GM19452 (cell line): Measurements from ENCODE around the gene MAP2.

ENCODE experiments used
- ATAC-seq: cut with Tn5 transposase; IDR thresholded peaks from one replicate; pipeline ENCODE4 v1.9.1; 2021; ENCODE audit not compliant: unreplicated experiment

The MAP2 gene

DNA sequence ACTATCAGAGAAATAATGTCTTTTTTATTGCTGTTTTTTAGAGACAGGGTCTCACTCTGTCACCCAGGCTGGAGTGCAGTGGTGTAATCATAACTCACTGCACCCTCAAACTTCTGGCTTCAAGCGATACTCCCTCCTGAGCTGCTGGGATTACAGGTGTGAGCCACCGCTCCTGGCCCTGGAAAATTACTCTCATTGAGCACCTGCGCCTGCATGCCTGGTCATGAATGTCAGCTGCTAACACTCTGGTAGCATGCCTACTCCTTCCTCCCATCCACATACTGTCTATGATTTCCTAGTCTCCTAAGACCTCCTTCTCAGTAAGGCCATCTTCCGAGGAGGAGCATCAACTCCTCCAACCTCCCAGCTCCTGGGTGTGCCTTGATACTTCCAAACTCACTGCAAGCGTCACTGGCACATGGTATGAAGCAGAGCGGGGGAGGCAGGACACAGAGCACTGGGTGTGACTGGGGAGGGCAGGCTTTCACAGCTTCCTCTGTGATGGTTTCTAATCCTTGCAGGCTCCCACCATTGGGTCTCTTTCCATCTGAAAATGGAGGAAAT is 1.6 kb upstream of the MAP2 start:
- ATAC-seq, result no peak

GRCh38 chr2:209424199-209424701 is 403 bp downstream of the MAP2 start:
- ATAC-seq, result peak; percentile 11

- no peak for ATAC-seq
These were observed 1.1 kb downstream of the MAP2 start for GRCh38 chr2:209424781-209425470.

- peak; percentile 41 for ATAC-seq
These were observed 1.7 kb downstream of the MAP2 start for GRCh38 chr2:209425471-209426071.

- no peak for ATAC-seq
These were observed 2.6 kb downstream of the MAP2 start for GRCh38 chr2:209426432-209426831.

- ATAC-seq, result no peak
These were observed 7.9 kb downstream of the MAP2 start for GRCh38 chr2:209431701-209432100.

- no peak for ATAC-seq
These were observed 17.7 kb downstream of the MAP2 start for GRCh38 chr2:209441541-209441940.

DNA sequence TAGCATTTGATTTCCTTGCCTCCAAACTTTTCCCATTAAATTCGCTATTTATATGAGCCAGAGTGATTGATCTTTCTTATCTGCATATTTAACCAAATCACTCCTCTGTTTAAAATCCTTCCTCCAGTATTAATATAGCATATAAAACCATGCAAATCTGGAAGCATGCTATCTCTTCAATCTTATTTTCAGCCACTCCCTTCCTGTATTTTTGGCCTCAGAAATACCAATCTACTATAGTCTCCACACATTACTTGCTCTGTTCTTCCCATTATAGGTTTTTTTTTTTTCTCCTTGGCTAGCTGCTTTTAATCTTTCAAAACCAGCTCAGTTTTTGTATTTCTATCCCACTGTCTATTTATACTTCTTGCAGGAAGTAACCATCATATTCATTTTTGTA is 19.1 kb downstream of the MAP2 start:
- no peak for ATAC-seq

GRCh38 chr2:209445485-209445884 is 21.6 kb downstream of the MAP2 start:
- no peak for ATAC-seq

- ATAC-seq, result no peak
These were observed 27.5 kb downstream of the MAP2 start for GRCh38 chr2:209451209-209451834.

DNA sequence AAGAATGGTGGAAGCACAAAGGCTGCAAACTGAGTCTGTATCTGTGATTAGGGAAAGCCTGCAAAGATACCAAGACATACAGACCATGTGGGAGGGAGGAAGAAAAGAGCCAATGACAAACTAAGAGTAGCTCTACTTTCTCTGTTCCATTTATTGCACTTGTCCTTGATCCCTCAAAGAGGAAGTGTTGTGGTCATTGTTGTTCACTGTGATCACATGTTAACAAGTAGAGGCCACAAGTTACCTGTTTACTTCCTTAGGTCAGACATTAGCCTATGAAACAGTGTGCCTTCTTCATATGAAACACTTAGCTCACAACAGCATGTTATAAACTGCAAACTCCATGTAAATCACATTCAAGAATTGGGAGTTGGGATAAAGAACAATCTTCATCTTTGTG is 32.6 kb downstream of the MAP2 start:
- ATAC-seq, result peak; percentile 47

DNA sequence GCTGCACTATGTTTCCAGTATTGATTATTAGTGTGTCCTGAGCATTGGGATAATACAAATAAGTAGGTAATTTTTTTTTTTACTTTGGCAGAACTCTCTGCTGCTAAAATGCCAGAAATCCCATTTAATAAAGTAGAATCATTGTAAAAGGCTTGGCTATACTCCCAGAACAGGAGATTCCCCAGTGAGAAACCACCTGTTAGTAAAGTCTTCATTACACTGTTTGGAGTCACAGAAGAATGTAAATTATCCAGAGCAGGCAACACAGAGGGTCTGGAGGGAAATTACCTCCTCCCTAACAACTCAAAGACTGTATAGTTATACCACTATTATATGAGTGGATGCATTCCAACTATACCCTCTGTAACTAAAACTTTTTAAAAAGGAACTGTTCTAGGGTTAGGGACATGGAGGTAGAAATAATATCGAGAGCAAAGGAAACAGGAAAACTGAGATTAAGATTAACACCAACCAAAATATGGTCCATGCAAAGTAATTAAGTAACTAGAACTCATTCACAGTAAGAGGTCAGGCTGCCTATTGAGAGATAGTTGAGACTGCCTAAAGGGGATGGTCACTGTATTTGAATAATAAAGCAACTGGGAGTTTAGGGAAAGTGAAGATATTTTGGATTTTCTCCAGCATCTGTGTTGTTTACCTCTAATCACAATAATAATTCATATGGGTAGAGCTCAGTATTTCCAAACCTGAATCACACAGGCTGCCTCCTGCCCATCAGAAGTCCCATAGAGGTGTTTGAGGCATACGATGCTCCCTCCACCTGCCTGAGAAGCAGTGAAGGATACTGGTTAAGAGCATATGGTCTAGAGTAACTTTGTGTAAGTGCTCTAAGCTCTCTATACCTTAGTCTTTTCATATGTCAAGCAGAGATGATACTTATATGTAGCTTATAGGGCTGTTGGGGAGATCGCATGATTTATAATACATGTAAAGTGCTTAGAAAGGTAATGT is 34.4 kb downstream of the MAP2 start:
- ATAC-seq, result no peak

- no peak for ATAC-seq
These were observed 35.5 kb downstream of the MAP2 start for GRCh38 chr2:209459359-209459758.

GRCh38 chr2:209460151-209460761 is 36.4 kb downstream of the MAP2 start:
- no peak for ATAC-seq

GRCh38 chr2:209463226-209463625 is 39.4 kb downstream of the MAP2 start:
- ATAC-seq, result no peak

- no peak for ATAC-seq
These were observed 40.0 kb downstream of the MAP2 start for GRCh38 chr2:209463835-209464234.

DNA sequence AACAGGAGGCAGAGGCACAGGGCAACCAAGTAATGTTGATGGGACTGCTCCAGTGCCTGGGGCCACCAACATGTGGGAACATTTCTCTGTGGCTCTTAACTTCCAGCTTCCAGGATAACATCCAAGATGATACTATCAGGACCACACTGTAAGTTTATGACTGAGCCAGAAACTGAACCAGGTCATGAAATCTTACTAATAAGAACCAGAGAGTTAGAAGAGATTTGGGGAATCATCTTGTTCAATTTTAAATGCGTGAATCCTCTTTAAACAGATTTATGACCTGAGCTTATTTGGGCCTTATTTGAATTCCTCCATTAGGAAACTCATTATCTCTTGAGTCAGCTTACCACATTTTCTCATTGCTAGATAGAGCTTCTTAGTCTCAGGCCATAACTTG is 45.0 kb downstream of the MAP2 start:
- ATAC-seq, result no peak

- no peak for ATAC-seq
These were observed 45.6 kb downstream of the MAP2 start for GRCh38 chr2:209469481-209469880.

DNA sequence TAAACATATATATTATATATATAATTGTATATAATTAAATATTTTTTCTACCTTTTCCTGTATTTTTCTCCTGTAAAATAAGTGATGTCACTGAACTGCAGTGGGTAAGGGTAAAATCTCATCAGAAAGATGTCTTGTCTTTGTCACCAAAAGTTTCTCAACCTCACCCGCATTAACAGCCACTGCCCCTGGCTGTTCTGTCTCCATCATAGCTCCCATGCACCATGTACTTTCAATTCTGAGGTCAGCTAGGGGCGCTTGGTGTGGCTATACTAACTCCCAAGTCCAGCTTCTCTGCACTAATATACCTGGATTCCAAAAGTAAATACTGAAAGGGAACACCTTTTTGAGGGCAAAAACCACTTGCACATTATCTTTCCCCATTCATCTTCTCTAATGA is 46.6 kb downstream of the MAP2 start:
- ATAC-seq, result no peak

GRCh38 chr2:209471037-209471436 is 47.2 kb downstream of the MAP2 start:
- ATAC-seq, result no peak
